A549 (cell line): ENCODE measurements around the gene ALDH3B2. TPM values are rescaled to one million over a fixed set of nuclear protein-coding genes. Genes with fewer than 3 reads are reported as not detected.

Experiments
- BCL3 ChIP-seq: fragments of >200 bp; sonication (Bioruptor Twin); formaldehyde crosslinking; IDR thresholded peaks from 3 replicates; pipeline ENCODE4 v1.6.1; 2016
- CBX2 ChIP-seq: fragments of 200-600 bp; sonication (generic); IDR thresholded peaks from 2 replicates; pipeline ENCODE4 v1.6.1; 2016; ENCODE audit warnings: low read depth, mild to moderate bottlenecking, borderline replicate concordance
- CEBPB ChIP-seq, 2 experiments: fragments of >200 bp in 1 of 2; sonication (Bioruptor Twin) in 1 of 2; formaldehyde crosslinking in 1 of 2; IDR thresholded peaks; 2 replicates each; pipeline ENCODE4 v1.6.1; 2012 to 2016
- CHD2 ChIP-seq: fragments of 150-350 bp; IDR thresholded peaks from 2 replicates; pipeline ENCODE4 v1.6.1; 2014; ENCODE audit warnings: low read length; ENCODE audit not compliant: partially characterized antibody
- CHD4 ChIP-seq: fragments of 200-600 bp; sonication (generic); IDR thresholded peaks from 2 replicates; pipeline ENCODE4 v1.6.1; 2016; ENCODE audit warnings: antibody characterized with exemption, mild to moderate bottlenecking, borderline replicate concordance
- EHF ChIP-seq: fragments of 250-450 bp; sonication (Bioruptor Pico); IDR thresholded peaks from 2 replicates; pipeline ENCODE4 v1.5.0; 2020; ENCODE audit warnings: mild to moderate bottlenecking
- ELK1 ChIP-seq: fragments of 150-350 bp; IDR thresholded peaks from 2 replicates; pipeline ENCODE4 v1.6.1; 2014; ENCODE audit warnings: low read depth, mild to moderate bottlenecking, low read length
- ESRRA ChIP-seq: fragments of 150-350 bp; IDR thresholded peaks from 2 replicates; pipeline ENCODE4 v1.6.1; 2014; ENCODE audit warnings: mild to moderate bottlenecking, low read length, borderline replicate concordance
- FOSB ChIP-seq: fragments of 250-450 bp; sonication (Bioruptor Pico); IDR thresholded peaks from 2 replicates; pipeline ENCODE4 v1.5.0; 2020; ENCODE audit warnings: mild to moderate bottlenecking, moderate library complexity
- FOSL2 ChIP-seq, 2 experiments: fragments of 450-650 bp in 1 of 2; fragments of >200 bp in 1 of 2; sonication (Bioruptor Twin) in 1 of 2; formaldehyde crosslinking; IDR thresholded peaks; 2 replicates each; pipeline versions ENCODE4 v1.5.0 to v1.6.1; 2016 to 2020; ENCODE audit warnings: mild to moderate bottlenecking in 1 of 2, moderate library complexity in 1 of 2
- GATA3 ChIP-seq: IDR thresholded peaks from 2 replicates; pipeline ENCODE4 v1.6.1; 2012; ENCODE audit warnings: borderline replicate concordance
- HOXA7 ChIP-seq: fragments of 250-450 bp; sonication (Bioruptor Pico); IDR thresholded peaks from 2 replicates; pipeline ENCODE4 v1.5.0; 2020; ENCODE audit warnings: mild to moderate bottlenecking, moderate library complexity
- HOXB13 ChIP-seq: fragments of 250-450 bp; sonication (Bioruptor Pico); IDR thresholded peaks from 2 replicates; pipeline ENCODE4 v1.5.0; 2020; ENCODE audit warnings: low read depth, mild to moderate bottlenecking, moderate library complexity
- KDM1A ChIP-seq: fragments of 200-600 bp; sonication (generic); IDR thresholded peaks from 2 replicates; pipeline ENCODE4 v1.6.1; 2016; ENCODE audit warnings: low read depth, mild to moderate bottlenecking
- KDM5A ChIP-seq: fragments of 200-600 bp; sonication (generic); IDR thresholded peaks from 2 replicates; pipeline ENCODE4 v1.6.1; 2016; ENCODE audit warnings: antibody characterized with exemption, mild to moderate bottlenecking
- MAX ChIP-seq: IDR thresholded peaks from 2 replicates; pipeline ENCODE4 v1.6.1; 2012
- NFE2L2 ChIP-seq: fragments of 150-350 bp; conservative IDR thresholded peaks from 2 replicates; pipeline ENCODE4 v1.6.1; 2014; ENCODE audit warnings: low read length
- PHF8 ChIP-seq: fragments of 200-600 bp; sonication (generic); IDR thresholded peaks from 2 replicates; pipeline ENCODE4 v1.6.1; 2016; ENCODE audit warnings: low read depth, mild to moderate bottlenecking, antibody characterized with exemption, moderate library complexity, borderline replicate concordance
- RARB ChIP-seq: fragments of 250-450 bp; sonication (Bioruptor Pico); IDR thresholded peaks from 2 replicates; pipeline ENCODE4 v1.8.0; 2021; ENCODE audit warnings: mild to moderate bottlenecking, moderate library complexity
- RCOR1 ChIP-seq: fragments of 150-350 bp; IDR thresholded peaks from 2 replicates; pipeline ENCODE4 v1.6.1; 2014; ENCODE audit warnings: antibody characterized with exemption, low read length, low read depth
- REST ChIP-seq: fragments of 200-600 bp; sonication (generic); IDR thresholded peaks from 2 replicates; pipeline ENCODE4 v1.6.1; 2016; ENCODE audit warnings: antibody characterized with exemption, mild to moderate bottlenecking, moderate library complexity
- SMC3 ChIP-seq: fragments of >200 bp; sonication (Bioruptor Twin); formaldehyde crosslinking; IDR thresholded peaks from 3 replicates; pipeline ENCODE4 v1.6.1; 2018; ENCODE audit warnings: inconsistent platforms
- SREBF2 ChIP-seq: fragments of 450-650 bp; IDR thresholded peaks from 2 replicates; pipeline ENCODE4 v1.6.1; 2014; ENCODE audit warnings: mild to moderate bottlenecking, moderate library complexity
- TFCP2L1 ChIP-seq: fragments of 250-450 bp; sonication (Bioruptor Pico); IDR thresholded peaks from 2 replicates; pipeline ENCODE4 v1.5.0; 2021; ENCODE audit warnings: mild to moderate bottlenecking
- ZC3H11A ChIP-seq: fragments of 450-650 bp; IDR thresholded peaks from 2 replicates; pipeline ENCODE4 v1.6.1; 2014; ENCODE audit warnings: antibody characterized with exemption, mild to moderate bottlenecking
- polyA plus RNA-seq, 4 experiments: library from polyadenylated mRNA; depleted of rRNA in 3 of 4; stranded (reverse); fragments of >200 nt; fragmentation: RNase III in 1 of 4; extraction: RNeasy Plus Mini Kit Qiagen cat#74134 plus additional on column Dnase treatment in 1 of 4; gene quantifications; 2 replicates in 3 of 4; 3 replicates in 1 of 4; pipeline ENCODE4 v1.2.3, GENCODE V29; 2011 to 2017

The ALDH3B2 gene
- polyA plus RNA-seq, 2 of the 4 experiments (the other 2 are of a cell fraction), result not detected

GRCh38 chr11:67629386-67630227, 44.8 kb downstream of the ALDH3B2 start, which contains the start of gene NUDT8 (continued):
- TF ChIP-seq ELK1, result no peak
- peak; percentile 96 for TF ChIP-seq KDM1A
- no peak for TF ChIP-seq KDM5A
- TF ChIP-seq FOSL2 (IDR thresholded peaks at IDR 0.05), result no peak
- TF ChIP-seq FOSL2 (CRISPR knock-in tag; IDR thresholded peaks at IDR 0.05), result no peak
- TF ChIP-seq BCL3, result no peak
- no peak for TF ChIP-seq REST
- no peak for TF ChIP-seq RARB
- TF ChIP-seq ESRRA, result no peak
- TF ChIP-seq GATA3, result no peak
- TF ChIP-seq FOSB, result no peak
- no peak for TF ChIP-seq ZC3H11A
- TF ChIP-seq CEBPB (IDR thresholded peaks at IDR 0.05), result no peak
- TF ChIP-seq CBX2, result no peak
- 0 out of 2 replicates have a peak, but pooled peaks have one; percentile 27 for TF ChIP-seq TFCP2L1
- TF ChIP-seq RCOR1, result 0 out of 2 replicates have a peak, but pooled peaks have one; percentile 30
- no peak for TF ChIP-seq HOXB13 (CRISPR knock-in tag)
- TF ChIP-seq SREBF2, result no peak
- no peak for TF ChIP-seq NFE2L2
- TF ChIP-seq CHD4, result peak; percentile 78; the same call in 1 of the 2 replicates
- no peak for TF ChIP-seq HOXA7 (CRISPR knock-in tag)
- TF ChIP-seq MAX, result peak; percentile 97
- peak; percentile 89 for TF ChIP-seq SMC3
- no peak for TF ChIP-seq EHF
- TF ChIP-seq PHF8, result 0 out of 2 replicates have a peak, but pooled peaks have one; percentile 39
- no peak for TF ChIP-seq CHD2
